ENCODE results near the gene UBD. TPM values are rescaled to one million over a fixed set of nuclear protein-coding genes. Genes with fewer than 3 reads are reported as not detected.

Gene UBD
- total and polyA plus RNA-seq, 2 experiments from 2014 or later: not detected

GRCh38 chr6:29558439-29559079 lies 973 bp downstream of the UBD start (continued):
- TF ChIP-seq REST (IDR thresholded peaks at IDR 0.05; ENCODE audit: unreplicated experiment) (no peak), NANOG (IDR thresholded peaks at IDR 0.05; ENCODE audit: borderline replicate concordance) (no peak)

DNA sequence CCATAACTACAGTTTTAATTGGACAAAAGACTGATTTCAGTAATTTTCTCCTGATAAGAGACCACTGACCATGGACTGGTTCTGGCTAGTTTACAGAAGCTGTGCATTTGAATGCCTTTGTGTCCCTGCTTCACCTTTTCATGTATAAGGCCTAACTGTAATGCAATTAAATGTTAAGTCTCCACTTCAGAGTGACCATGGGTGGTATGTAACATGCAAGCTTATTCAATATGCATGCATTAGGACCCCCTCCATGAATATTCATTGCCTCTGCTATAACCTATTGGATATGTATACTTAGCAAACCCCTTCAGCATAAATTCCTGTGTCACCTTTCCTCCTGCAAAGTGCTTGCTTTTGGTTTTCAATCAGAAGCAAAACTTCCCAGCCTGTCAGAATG lies 2.2 kb downstream of the UBD start:
- ATAC-seq: no peak; the same call in 2 of the 3 replicates

DNA sequence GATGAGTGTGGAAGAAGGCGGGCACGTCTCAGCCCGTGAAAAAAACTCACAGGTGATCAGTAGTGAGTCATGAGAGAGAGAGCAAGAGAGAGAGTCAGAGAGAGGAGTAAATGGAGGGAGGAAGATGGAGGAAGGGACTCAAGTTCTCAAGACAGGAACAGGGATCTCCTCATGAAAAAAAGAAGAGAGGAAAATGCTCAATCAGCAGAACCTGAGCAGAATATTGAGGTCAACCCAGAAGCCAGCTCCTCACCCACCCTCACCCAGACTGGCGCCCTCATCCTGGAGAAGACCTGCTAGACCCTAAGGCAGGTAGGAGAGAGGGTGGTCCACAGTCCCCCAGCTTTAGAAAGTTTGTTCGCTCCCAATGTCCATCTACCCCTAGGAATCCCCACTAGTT lies 4.8 kb downstream of the UBD start:
- Histone ChIP-seq H3F3A (replicated peaks; ENCODE audit: low read depth) (no peaks in the 10 kb centered on the region; the same call in 1 of the 2 replicates), H3K9me2 (ENCODE audit: insufficient read depth) (0 out of 2 replicates have a peak, but pooled peaks cover 4% of the 10 kb centered on the region), H3K4me2 (no peak overlapping the region), H3K36me3 (ENCODE audit: insufficient read depth) (no peaks in the 10 kb centered on the region), H2AFZ (no peak overlapping the region), H3K79me2 (replicated peaks; ENCODE audit: insufficient read depth) (no peaks in the 10 kb centered on the region), H4K20me1 (replicated peaks; ENCODE audit: insufficient read depth) (no peaks in the 10 kb centered on the region), H3K27ac (ENCODE audit: low read depth) (no peak overlapping the region), H3K4me1 (ENCODE audit: insufficient read depth) (peaks cover 30% of the 10 kb centered on the region), H3K27me3 (ENCODE audit: insufficient read depth) (peaks cover 56% of the 10 kb centered on the region), H3K4me3 (no peak overlapping the region)
- Mint-ChIP-seq H3K36me3 (ENCODE audit: low read depth) (no peaks in the 10 kb centered on the region; the same call in 2 of the 3 replicates), H3K9me3 (peaks cover 10% of the 10 kb centered on the region; the same call in 2 of the 3 replicates), H3K4me1 (peaks cover 44% of the 10 kb centered on the region), H3K27ac (no peak overlapping the region), H3K4me3 (no peak overlapping the region; the same call in 2 of the 3 replicates), H3K27me3 (ENCODE audit: insufficient read depth, low read depth, poor library complexity) (peaks cover 51% of the 10 kb centered on the region)
- no peak for ATAC-seq
- DNase-seq (ENCODE audit: low spot score): no peak
- TF ChIP-seq NANOG (IDR thresholded peaks at IDR 0.05; ENCODE audit: borderline replicate concordance): no peak
- TF ChIP-seq ZNF331 (CRISPR knock-in tag; IDR thresholded peaks at IDR 0.05; ENCODE audit: low read depth): no peak
- no peak for TF ChIP-seq CTCF (conservative IDR thresholded peaks at IDR 0.05; ENCODE audit: low read depth in 2 of 2)
- no peak for TF ChIP-seq JUNB (IDR thresholded peaks at IDR 0.05; ENCODE audit: unreplicated experiment)
- TF ChIP-seq POLR2AphosphoS5 (IDR thresholded peaks at IDR 0.05; ENCODE audit: low read depth): no peak
- TF ChIP-seq CREB1 (CRISPR knock-in tag; IDR thresholded peaks at IDR 0.05; ENCODE audit: low read depth): no peak
- TF ChIP-seq ZNF114 (CRISPR knock-in tag; IDR thresholded peaks at IDR 0.05): no peak
- no peak for TF ChIP-seq EZH2phosphoT487 (IDR thresholded peaks at IDR 0.05; ENCODE audit: unreplicated experiment)

More for the DNA sequence above, 2.2 kb downstream of the UBD start:
- Histone ChIP-seq H3K79me2 (replicated peaks; ENCODE audit: insufficient read depth) (no peaks in the 10 kb centered on the region), H3K9me2 (ENCODE audit: insufficient read depth) (0 out of 2 replicates have a peak, but pooled peaks cover 4% of the 10 kb centered on the region), H3K4me3 (peak overlapping the region; percentile 7; the same call in 1 of the 2 replicates), H3K27ac (ENCODE audit: low read depth) (no peak overlapping the region), H4K20me1 (replicated peaks; ENCODE audit: insufficient read depth) (no peaks in the 10 kb centered on the region), H3K36me3 (ENCODE audit: insufficient read depth) (no peaks in the 10 kb centered on the region), H3K4me2 (peak overlapping the region; percentile 16), H2AFZ (no peak overlapping the region), H3K4me1 (ENCODE audit: insufficient read depth) (peaks cover 33% of the 10 kb centered on the region), H3F3A (replicated peaks; ENCODE audit: low read depth) (no peaks in the 10 kb centered on the region; the same call in 1 of the 2 replicates), H3K27me3 (ENCODE audit: insufficient read depth) (peaks cover 50% of the 10 kb centered on the region)
- Mint-ChIP-seq H3K36me3 (ENCODE audit: low read depth) (no peaks in the 10 kb centered on the region; the same call in 2 of the 3 replicates), H3K9me3 (peaks cover 10% of the 10 kb centered on the region; the same call in 2 of the 3 replicates), H3K27me3 (ENCODE audit: insufficient read depth, low read depth, poor library complexity) (peaks cover 51% of the 10 kb centered on the region), H3K4me3 (peak overlapping the region; percentile 20; the same call in 1 of the 3 replicates), H3K27ac (no peak overlapping the region), H3K4me1 (peaks cover 48% of the 10 kb centered on the region)
- TF ChIP-seq NANOG (IDR thresholded peaks at IDR 0.05; ENCODE audit: borderline replicate concordance) (peak; percentile 83), CREB1 (CRISPR knock-in tag; IDR thresholded peaks at IDR 0.05; ENCODE audit: low read depth) (no peak)
- peak; percentile 46 for DNase-seq (ENCODE audit: low spot score)
